NCI-H524 (cell line): ENCODE measurements around the gene POLD4.
"Not testable (repeated sequence)": the region's sequence is repeated elsewhere in the genome, so short reads cannot be mapped to it uniquely, and the experiment has no call there.

Source experiments
- DNase-seq, 2 experiments: peaks; one replicate each; lab custom pipeline; 2025; lab: John Stamatoyannopoulos, UW

POLD4 gene

GRCh38 chr11:67352546-67353316 is 615 bp downstream of the POLD4 start:
- DNase-seq, result peak in 1 of 2 experiments; percentile 51

GRCh38 chr11:67351275-67352005 is 1.9 kb downstream of the POLD4 start:
- DNase-seq, result peak in 1 of 2 experiments; percentile 38

- no peak for DNase-seq
Observed at GRCh38 chr11:67349928-67350465, 3.3 kb downstream of the POLD4 start.

DNA sequence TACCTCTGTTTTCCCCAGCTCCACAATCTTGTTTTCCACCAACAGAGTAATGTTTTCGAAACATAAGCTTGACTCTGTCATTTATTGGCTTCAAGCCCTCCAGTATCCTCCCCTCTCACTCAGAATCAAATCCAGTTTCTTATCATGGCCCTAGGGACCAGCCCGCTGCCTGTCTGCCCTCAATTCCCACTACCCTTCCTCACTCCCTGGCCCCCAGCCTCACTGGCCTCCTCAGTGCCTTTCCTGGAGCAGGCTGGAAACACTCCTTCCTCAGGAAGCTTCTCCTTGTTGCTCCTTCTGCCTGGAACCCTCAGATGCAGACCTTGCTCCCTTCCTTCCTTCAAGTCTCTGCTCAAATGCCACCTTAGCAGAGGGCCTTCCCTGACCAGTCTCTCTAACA is 3.9 kb downstream of the POLD4 start:
- DNase-seq, result no peak

DNA sequence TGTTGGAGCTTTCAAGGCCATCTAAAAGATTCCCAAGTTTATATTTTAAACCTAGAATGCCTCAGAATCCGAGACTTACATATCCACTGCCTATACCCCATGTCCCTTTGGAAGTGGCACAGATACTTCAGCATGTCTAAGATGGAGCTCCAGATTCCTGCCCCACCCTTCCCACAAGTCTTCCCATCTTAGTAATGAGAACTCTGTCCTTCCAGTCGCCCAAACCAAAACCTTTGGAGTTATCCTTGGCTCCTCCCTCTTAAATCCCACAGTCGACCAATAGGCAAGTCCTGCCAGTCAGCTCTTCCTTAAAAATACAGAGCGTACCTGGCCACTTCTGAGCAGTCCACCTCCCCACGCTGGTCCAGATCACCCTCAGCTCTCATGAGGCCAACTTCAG is 4.3 kb downstream of the POLD4 start:
- no peak for DNase-seq

DNA sequence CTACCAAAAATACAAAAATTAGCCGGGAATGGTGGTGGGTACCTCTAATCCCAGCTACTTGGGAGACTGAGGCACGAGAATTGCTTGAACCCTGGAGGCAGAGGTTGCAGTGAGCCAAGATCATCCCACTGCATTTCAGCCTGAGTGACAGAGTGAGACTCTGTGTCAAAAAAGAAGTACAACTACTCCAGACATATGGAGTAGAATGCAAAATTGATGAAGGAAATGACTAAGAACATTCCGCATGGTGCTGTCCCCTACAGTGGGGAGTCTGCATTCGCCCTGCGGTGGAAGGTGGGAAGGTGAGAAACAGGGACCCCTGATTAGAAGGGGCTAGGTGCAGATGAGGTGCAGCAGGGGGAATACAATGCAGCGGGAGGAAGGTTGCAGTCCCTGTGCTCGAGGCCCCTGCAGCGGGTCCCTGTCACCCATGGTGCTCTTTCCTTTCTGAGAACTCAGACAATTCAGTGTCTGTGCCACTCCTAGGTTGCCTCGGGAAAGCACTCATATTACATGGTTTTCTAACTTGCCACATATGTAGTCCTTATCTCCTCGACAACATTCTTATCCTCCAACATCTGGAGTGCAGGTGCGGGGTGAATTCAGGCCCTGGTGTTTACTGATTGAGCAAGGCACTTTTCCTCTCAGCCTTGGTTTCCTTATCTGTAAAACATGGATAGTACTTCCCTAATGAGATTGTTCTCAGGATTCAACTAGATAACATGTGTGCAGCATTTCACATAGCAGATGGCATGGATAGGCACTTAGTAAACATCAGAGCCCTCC is 5.2 kb downstream of the POLD4 start:
- DNase-seq, result peak; percentile 15 to 63

- DNase-seq, result peak; percentile 14 to 15
Observed at GRCh38 chr11:67345920-67346819, 7.2 kb downstream of the POLD4 start.

DNA sequence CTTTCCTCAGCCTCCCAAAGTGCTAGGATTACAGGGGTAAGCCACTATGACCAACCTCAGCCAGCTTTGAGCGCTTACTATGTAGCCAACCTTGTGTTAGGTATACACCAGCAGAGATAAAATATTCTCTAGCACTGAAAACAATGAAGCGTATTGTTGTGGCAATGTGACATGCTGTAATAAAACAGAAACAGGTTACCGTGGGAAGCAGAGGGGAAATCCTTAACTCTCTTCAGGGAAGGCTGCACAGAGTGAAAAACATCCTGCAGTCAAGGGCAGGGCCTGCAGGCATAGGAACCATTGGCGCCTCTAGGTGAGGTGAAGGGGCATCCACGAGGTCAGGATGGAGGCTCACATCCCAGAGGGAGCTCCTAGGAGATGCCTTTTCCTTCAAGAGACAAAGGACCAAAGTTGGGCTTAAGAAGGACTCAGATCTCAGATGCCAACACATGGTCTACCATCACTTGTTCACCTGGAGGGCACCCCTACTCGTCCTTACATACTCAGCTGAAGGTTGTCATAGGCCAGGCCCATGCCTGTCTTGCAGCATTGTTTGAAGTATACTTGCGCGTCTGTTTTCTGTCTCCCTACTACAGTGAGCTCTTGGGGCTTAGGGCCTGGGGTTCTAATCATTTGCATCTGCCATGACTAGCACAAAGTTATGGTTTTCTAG is 8.0 kb downstream of the POLD4 start:
- no peak for DNase-seq

DNA sequence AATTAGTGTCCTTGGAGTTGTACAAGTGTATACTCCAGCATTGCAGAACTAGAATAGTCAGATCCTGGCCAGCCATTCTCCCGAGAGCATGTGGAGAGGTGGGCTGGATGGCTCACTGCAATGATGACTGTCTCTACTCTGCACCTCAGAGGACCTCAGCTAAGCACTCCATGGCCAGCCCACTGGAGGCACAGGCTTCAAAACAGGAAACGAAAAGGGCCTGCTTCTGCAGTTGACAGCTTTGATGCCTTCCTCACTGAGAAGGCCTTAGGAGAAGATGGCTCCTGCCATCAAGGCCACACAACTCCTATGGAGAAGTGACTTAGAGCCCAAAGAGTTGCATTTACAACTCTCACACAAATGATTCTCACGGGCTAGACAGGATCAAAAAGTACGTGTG is 9.1 kb downstream of the POLD4 start:
- no peak for DNase-seq

DNA sequence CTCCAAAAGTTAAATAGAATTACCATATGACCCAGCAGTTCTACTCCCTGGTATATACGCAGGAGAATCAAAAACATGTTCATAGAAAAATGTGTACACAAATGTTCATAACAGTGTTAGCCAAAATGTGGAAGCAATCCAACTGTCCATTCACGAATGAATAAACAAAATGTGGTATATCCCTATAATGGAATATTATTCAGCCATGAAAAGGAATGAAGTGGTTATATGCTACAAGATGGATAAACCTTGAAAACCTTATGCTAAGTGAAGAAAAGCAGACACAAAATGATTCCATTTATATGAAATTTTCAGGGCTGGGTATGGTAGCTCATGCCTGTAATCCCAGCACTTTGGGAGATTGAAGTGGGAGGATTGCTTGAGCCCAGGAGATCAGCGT is 16.1 kb downstream of the POLD4 start:
- no peak for DNase-seq

- DNase-seq, result no peak
Observed at GRCh38 chr11:67332081-67332691, 21.2 kb downstream of the POLD4 start.

- DNase-seq, result no peak
Observed at GRCh38 chr11:67323526-67323925, 29.8 kb downstream of the POLD4 start.

DNA sequence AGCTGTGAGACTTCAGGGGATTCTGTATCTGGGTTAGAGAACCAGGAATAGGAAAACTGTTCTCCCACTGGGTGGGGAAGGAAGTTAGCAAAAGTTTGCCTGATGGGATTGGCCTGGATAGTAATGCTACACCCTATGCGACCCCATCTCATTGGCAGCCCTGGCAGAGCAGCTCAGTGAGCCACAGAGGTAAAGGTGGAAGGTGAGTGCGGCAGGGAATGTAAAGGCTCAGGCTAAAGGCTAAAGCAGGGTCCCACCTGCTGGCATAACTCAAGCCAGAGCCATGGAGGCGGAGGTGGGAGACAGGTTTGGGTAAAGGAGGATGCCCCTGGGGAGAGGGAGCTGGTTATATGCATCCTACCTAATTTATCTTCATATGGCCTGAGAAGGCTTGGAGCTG is 31.3 kb downstream of the POLD4 start:
- DNase-seq, result no peak

DNA sequence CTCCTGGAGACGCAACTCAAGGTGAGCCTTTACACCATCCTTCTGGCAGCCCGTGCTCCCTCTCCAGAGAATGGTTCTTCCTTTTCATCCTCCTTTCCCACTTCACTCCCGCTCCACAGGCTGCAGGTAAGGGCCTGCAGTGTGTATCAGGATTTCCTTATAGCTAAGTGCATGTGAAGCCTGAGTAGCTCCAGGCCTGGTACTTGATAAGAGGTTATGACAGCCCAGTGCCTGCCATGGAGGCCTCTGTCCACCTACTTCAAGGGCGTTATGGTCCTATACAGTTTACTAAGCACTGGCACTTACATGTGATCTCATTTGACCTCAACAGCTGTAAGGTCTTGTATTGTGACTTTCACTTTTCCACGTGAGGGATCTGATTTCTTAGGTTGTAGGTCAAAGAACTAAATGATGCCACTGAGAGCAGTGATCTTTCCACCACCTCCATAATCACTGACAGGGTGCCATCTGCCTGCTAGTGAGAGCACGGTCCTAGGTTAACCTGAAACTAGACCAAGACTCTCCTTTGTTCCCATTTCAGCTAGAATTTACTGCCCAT is 32.0 kb downstream of the POLD4 start:
- no peak for DNase-seq

DNA sequence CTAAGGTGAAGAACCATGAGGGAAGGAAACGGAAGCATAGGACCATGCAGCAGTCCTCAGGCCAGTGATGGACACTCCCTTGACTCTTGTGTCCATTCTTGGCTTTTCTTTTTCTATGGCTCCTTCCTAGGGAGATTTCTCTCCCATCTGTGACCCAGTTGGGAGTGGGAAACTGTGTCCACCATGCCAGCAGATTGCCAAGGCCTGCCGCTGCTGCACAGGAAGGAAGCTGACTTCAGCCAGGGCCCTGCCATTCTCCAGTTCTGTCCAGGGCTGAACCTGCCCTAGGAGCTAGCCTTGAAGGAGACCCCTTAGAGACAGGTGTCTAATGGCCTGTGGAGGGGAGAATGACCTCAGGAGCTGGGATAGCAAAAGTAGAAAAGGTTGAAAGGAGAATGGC is 32.7 kb downstream of the POLD4 start:
- DNase-seq, result no peak

DNA sequence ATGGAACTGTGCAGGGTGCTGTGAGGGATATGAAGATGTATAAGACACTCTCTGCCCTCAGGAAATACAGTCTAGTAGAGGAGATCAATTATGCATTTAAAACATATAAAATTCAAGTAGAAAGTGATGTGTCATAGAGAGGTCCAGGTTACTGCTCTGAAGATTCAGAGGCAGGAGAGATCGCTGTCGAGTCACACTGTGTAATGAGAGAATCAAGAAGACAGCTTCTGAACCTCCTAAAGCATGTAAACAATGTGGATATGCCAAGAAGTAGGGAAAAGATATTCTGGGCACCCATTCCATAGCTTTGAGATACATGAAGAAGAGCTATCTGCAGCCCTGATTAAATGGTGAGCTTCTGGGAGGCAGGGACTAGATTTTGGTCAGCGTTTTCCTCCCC is 33.3 kb downstream of the POLD4 start:
- DNase-seq, result no peak

GRCh38 chr11:67318876-67319275 is 34.5 kb downstream of the POLD4 start:
- DNase-seq, result not testable (repeated sequence)

DNA sequence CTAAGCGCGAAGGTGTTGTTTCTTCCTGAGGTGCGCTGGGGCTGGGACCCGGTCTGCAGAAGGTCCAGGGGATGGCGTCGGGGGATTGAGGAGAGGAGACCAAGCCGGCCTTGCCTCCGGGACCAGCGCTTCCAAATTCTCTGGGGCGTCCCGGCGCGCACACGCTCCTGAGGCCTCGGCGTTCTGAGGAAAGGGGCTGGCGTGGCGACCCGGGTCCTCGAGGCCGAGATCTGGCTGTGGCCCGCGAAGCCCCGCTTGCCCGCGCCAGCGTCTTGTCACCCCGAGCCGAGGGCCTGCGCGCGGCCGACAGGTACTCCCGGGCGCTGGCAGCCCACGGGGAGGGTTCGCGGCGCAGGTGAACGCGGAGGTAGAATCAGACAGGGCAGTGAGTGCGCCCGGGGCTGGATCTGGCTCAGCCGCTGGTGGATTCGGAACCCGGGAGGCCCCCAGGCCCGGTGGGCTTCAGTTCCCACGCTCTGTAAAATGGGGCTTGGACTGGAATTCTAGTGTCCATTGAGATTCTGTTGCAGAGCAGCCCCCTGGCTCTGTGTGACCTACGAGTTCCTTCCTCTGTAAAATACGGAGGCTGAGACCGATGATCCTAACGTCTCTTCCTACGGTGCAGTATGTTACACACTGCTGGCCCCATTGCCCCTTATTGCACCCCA is 35.3 kb downstream of the POLD4 start:
- DNase-seq, result peak in 1 of 2 experiments; percentile 55

DNA sequence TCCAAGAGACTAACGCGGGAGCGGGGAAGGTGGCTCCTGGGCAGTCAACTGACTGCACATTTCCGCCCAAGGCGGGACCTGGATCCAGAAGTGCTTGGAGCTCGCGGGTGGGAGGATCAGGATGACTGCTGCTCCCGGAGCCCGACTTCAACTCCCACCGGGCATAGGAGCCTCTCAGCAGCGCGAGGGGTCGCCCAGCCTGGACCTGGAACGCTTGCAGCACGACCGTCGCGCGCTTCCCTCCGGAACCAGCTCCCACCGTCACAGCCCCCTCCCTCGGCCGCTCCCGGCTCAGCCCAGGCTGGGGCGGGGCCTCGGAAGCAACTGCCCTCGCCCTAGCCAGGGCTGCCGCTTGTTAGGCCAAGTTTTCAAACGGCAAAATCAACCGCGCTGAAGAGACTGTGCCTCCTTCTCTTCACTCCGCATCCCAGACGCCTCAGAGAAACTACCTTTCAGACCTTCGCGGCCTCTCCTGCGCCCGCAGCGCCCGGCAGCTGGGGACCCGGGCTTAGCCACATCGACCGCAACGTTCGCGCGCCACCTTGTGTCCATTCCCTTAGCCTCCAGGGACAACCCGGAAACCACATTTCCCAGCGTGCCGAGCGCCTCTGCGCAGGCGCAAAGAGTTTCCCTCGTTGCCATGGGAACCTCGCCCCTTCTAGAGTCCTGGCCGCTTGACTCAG is 36.0 kb downstream of the POLD4 start:
- DNase-seq, result peak; percentile 93 to 95
